Forelimb muscle (tissue), 1 donor: ENCODE measurements around the gene CHRDL2. TPM values are rescaled to one million over a fixed set of nuclear protein-coding genes. Genes with fewer than 3 reads are reported as not detected.

ENCODE experiments used
- DNase-seq: peaks from one replicate; pipeline ENCODE4 v3.0.0-alpha.2; 2013; ENCODE audit warnings: low read depth
- polyA plus RNA-seq: library from polyadenylated mRNA; unstranded; fragments of 120-200 nt; gene quantifications from one replicate; pipeline ENCODE4 v1.2.1, GENCODE V29; 2013; ENCODE audit not compliant: insufficient read length

CHRDL2 gene
- polyA plus RNA-seq, 1 donor, result 2.5 TPM

GRCh38 chr11:74710281-74710938, 20.8 kb downstream of the CHRDL2 start:
- DNase-seq, result peak; percentile 88

GRCh38 chr11:74709175-74709574, 22.1 kb downstream of the CHRDL2 start:
- DNase-seq, result no peak

- no peak for DNase-seq
Observed at GRCh38 chr11:74707602-74708510, 23.4 kb downstream of the CHRDL2 start.

- no peak for DNase-seq
Observed at GRCh38 chr11:74707182-74707581, 24.0 kb downstream of the CHRDL2 start.

- DNase-seq, result no peak
Observed at GRCh38 chr11:74703211-74703610, 28.0 kb downstream of the CHRDL2 start.

GRCh38 chr11:74702383-74703007, 28.7 kb downstream of the CHRDL2 start:
- DNase-seq, result no peak

- DNase-seq, result no peak
Observed at GRCh38 chr11:74701351-74701750, 29.9 kb downstream of the CHRDL2 start.

- no peak for DNase-seq
Observed at GRCh38 chr11:74699615-74700396, 31.4 kb downstream of the CHRDL2 start.

GRCh38 chr11:74697722-74698121, 33.5 kb downstream of the CHRDL2 start:
- DNase-seq, result no peak

- DNase-seq, result no peak
Observed at GRCh38 chr11:74696939-74697675, 34.1 kb downstream of the CHRDL2 start.

GRCh38 chr11:74696500-74696899, 34.7 kb downstream of the CHRDL2 start:
- DNase-seq, result no peak

- no peak for DNase-seq
Observed at GRCh38 chr11:74695705-74696280, 35.4 kb downstream of the CHRDL2 start.

- no peak for DNase-seq
Observed at GRCh38 chr11:74694136-74694930, 36.9 kb downstream of the CHRDL2 start.

GRCh38 chr11:74693531-74693930, 37.7 kb downstream of the CHRDL2 start:
- DNase-seq, result no peak

GRCh38 chr11:74691755-74692154, 39.5 kb downstream of the CHRDL2 start:
- no peak for DNase-seq

- no peak for DNase-seq
Observed at GRCh38 chr11:74689666-74690065, 41.6 kb downstream of the CHRDL2 start.

GRCh38 chr11:74687237-74688023, 43.8 kb downstream of the CHRDL2 start:
- no peak for DNase-seq

- no peak for DNase-seq
Observed at GRCh38 chr11:74686792-74687191, 44.4 kb downstream of the CHRDL2 start.

- DNase-seq, result no peak
Observed at GRCh38 chr11:74685905-74686304, 45.3 kb downstream of the CHRDL2 start.
